DOHH2 (cell line): ENCODE results near the gene HECTD1.

Experiments
- H3F3A ChIP-seq: fragments of 200-600 bp; sonication (generic), shearing (Covaris generic); 2 replicates; pipeline ENCODE4 v1.6.0; 2016; ENCODE audit warnings: antibody characterized with exemption, mild to moderate bottlenecking; ENCODE audit not compliant: control insufficient read depth, insufficient read depth
- H3K27ac ChIP-seq: fragments of 200-600 bp; sonication (generic); 2 replicates; pipeline ENCODE4 v1.5.1; 2014; ENCODE audit warnings: low read depth, mild to moderate bottlenecking, low read length, moderate library complexity
- H3K27me3 ChIP-seq: fragments of 200-600 bp; sonication (generic); 2 replicates; pipeline ENCODE4 v1.6.1; 2014; ENCODE audit warnings: mild to moderate bottlenecking, low read length, mixed read lengths; ENCODE audit not compliant: control insufficient read depth
- H3K36me3 ChIP-seq: fragments of 200-600 bp; sonication (generic); 2 replicates; pipeline ENCODE4 v1.6.1; 2014; ENCODE audit warnings: mild to moderate bottlenecking, low read length, moderate library complexity, mixed read lengths; ENCODE audit not compliant: control insufficient read depth
- H3K4me1 ChIP-seq: fragments of 200-600 bp; sonication (generic); 2 replicates; pipeline ENCODE4 v1.6.1; 2014; ENCODE audit warnings: mild to moderate bottlenecking, low read length, mixed read lengths; ENCODE audit not compliant: control insufficient read depth
- H3K4me2 ChIP-seq: fragments of 200-600 bp; sonication (generic); 2 replicates; pipeline ENCODE4 v1.6.0; 2014; ENCODE audit warnings: mild to moderate bottlenecking, low read length, moderate library complexity
- H3K4me3 ChIP-seq: fragments of 200-600 bp; sonication (generic); 2 replicates; pipeline ENCODE4 v1.5.1; 2014; ENCODE audit warnings: mild to moderate bottlenecking, low read length, mixed read lengths
- H3K79me2 ChIP-seq: fragments of 200-600 bp; sonication (generic); 2 replicates; pipeline ENCODE4 v1.6.1; 2014; ENCODE audit warnings: mild to moderate bottlenecking, low read length, mixed read lengths; ENCODE audit not compliant: control insufficient read depth
- H3K9me2 ChIP-seq: fragments of 200-600 bp; sonication (generic); replicated peaks from 2 replicates; pipeline ENCODE4 v1.6.1; 2014; ENCODE audit warnings: mild to moderate bottlenecking, low read length, mixed read lengths; ENCODE audit not compliant: control insufficient read depth
- H3K9me3 ChIP-seq: fragments of 200-600 bp; sonication (generic); 2 replicates; pipeline ENCODE4 v1.6.1; 2014; ENCODE audit warnings: antibody characterized with exemption, low read length, mixed read lengths; ENCODE audit not compliant: control insufficient read depth, insufficient read depth
- H4K20me1 ChIP-seq: fragments of 200-600 bp; sonication (generic); 2 replicates; pipeline ENCODE4 v1.6.0; 2014; ENCODE audit warnings: low read depth, mild to moderate bottlenecking, antibody characterized with exemption, low read length, moderate library complexity; ENCODE audit not compliant: control insufficient read depth, insufficient read depth
- EZH2phosphoT487 ChIP-seq: fragments of 200-600 bp; sonication (generic); IDR thresholded peaks from 2 replicates; pipeline ENCODE4 v1.6.1; 2017; ENCODE audit warnings: borderline replicate concordance, mild to moderate bottlenecking, antibody characterized with exemption, low read length, moderate library complexity, mixed read lengths
- TF ChIP-seq, protein P1 (sequence below): fragments of 200-600 bp; sonication (generic); IDR thresholded peaks from one replicate; pipeline ENCODE4 v1.5.1; 2014; ENCODE audit warnings: antibody characterized with exemption, mild to moderate bottlenecking, low read depth, low read length; ENCODE audit not compliant: poor library complexity, severe bottlenecking

HECTD1 gene

DNA sequence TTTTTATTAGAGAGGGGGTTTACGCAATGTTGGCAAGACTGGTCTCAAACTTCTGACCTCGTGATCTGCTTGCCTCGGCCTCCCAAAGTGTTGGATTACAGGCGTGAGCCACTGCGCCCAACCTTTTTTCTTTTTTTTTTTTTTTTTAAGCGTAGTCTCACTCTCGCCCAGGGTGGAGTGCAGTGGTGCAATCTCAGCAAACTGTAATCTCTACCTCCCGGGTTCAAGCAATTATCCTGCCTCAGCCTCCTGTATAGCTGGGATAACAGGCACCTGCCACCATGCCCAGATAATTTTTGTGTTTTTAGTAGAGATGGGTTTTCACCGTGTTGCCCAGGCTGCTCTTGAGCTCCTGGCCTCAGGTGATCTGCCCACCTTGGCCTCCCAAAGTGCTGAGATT, 8.8 kb upstream of the HECTD1 start:
- H3K9me2 ChIP-seq, result no peaks in the 10 kb centered on the region
- no peaks in the 10 kb centered on the region for H4K20me1 ChIP-seq
- no peaks in the 10 kb centered on the region for H3K4me1 ChIP-seq
- no peaks in the 10 kb centered on the region for H3K36me3 ChIP-seq
- TF ChIP-seq EZH2phosphoT487, result no peak
- TF ChIP-seq, protein P1, sequence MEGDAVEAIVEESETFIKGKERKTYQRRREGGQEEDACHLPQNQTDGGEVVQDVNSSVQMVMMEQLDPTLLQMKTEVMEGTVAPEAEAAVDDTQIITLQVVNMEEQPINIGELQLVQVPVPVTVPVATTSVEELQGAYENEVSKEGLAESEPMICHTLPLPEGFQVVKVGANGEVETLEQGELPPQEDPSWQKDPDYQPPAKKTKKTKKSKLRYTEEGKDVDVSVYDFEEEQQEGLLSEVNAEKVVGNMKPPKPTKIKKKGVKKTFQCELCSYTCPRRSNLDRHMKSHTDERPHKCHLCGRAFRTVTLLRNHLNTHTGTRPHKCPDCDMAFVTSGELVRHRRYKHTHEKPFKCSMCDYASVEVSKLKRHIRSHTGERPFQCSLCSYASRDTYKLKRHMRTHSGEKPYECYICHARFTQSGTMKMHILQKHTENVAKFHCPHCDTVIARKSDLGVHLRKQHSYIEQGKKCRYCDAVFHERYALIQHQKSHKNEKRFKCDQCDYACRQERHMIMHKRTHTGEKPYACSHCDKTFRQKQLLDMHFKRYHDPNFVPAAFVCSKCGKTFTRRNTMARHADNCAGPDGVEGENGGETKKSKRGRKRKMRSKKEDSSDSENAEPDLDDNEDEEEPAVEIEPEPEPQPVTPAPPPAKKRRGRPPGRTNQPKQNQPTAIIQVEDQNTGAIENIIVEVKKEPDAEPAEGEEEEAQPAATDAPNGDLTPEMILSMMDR, result no peak
- H3F3A ChIP-seq, result no peaks in the 10 kb centered on the region
- no peak overlapping the region for H3K4me2 ChIP-seq
- no peaks in the 10 kb centered on the region for H3K79me2 ChIP-seq
- H3K27ac ChIP-seq, result no peak overlapping the region
- H3K4me3 ChIP-seq, result no peak overlapping the region
- H3K27me3 ChIP-seq, result no peaks in the 10 kb centered on the region
- no peaks in the 10 kb centered on the region for H3K9me3 ChIP-seq

DNA sequence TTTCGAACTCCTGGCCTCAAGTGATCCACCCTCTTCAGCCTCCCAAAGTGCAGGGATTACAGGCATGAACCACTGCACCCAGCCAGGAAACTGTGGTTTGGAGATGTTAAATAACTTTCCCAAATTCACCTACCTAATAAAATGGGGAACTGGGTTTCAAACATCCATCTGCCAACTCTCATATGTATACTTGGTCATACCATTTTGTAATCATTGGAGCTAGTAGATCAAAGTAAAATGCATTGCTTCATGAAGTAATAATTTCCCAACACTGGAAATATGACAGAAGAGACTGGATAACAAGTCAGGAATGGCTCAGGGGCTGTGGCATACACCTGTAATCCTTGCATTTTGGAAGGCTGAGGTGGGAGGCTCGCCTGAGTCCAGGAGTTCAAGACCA, 5.3 kb upstream of the HECTD1 start:
- TF ChIP-seq, protein P1, result no peak
- no peak for TF ChIP-seq EZH2phosphoT487

DNA sequence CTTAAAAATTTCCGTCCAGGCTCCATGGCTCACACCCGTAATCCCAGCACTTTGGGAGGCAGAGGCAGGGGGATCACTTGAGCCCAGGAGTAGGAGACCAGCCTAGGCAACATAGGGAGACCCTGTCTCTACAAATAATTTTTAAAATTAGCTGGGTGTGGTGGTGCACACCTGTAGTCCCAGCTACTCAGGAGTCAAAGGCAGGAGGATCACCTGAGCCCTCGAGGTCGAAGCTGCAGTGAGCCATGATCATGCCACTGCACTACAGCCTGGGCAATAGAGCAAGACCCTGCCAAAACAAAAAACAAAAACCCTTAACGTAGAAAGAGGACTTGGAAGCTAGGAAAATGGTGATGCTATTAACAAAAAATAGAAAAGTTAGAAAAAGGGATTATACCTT, 2.0 kb upstream of the HECTD1 start:
- H3K9me3 ChIP-seq, result no peaks in the 10 kb centered on the region
- H3K79me2 ChIP-seq, result peaks cover 29% of the 10 kb centered on the region
- no peak overlapping the region for H3K27ac ChIP-seq
- no peaks in the 10 kb centered on the region for H3K9me2 ChIP-seq
- H3K4me1 ChIP-seq, result peaks cover 19% of the 10 kb centered on the region
- peaks cover 7% of the 10 kb centered on the region; the same call in 1 of the 2 replicates for H4K20me1 ChIP-seq
- H3K4me3 ChIP-seq, result no peak overlapping the region
- no peak overlapping the region for H3K4me2 ChIP-seq
- no peaks in the 10 kb centered on the region for H3K27me3 ChIP-seq
- H3F3A ChIP-seq, result peaks cover 12% of the 10 kb centered on the region
- peaks cover 23% of the 10 kb centered on the region for H3K36me3 ChIP-seq
- TF ChIP-seq, protein P1, result no peak
- TF ChIP-seq EZH2phosphoT487, result no peak

More for the DNA sequence above, 5.3 kb upstream of the HECTD1 start:
- Histone ChIP-seq H3K4me1 (peaks cover 9% of the 10 kb centered on the region), H3F3A (peaks cover 12% of the 10 kb centered on the region), H3K27me3 (no peaks in the 10 kb centered on the region), H3K9me3 (no peaks in the 10 kb centered on the region), H4K20me1 (no peaks in the 10 kb centered on the region), H3K36me3 (no peaks in the 10 kb centered on the region), H3K79me2 (no peaks in the 10 kb centered on the region), H3K4me2 (no peak overlapping the region), H3K9me2 (no peaks in the 10 kb centered on the region), H3K27ac (no peak overlapping the region), H3K4me3 (no peak overlapping the region)
